HG03175 (cell line): ENCODE data around the gene NT5M.

Experiments used
- ATAC-seq: cut with Tn5 transposase; IDR thresholded peaks from one replicate; pipeline ENCODE4 v1.9.1; 2021; ENCODE audit warnings: mild to moderate bottlenecking, moderate library complexity; ENCODE audit not compliant: unreplicated experiment

NT5M gene

GRCh38 chr17:17388657-17389496 is 85.7 kb downstream of the NT5M start:
- no peak for ATAC-seq

- no peak for ATAC-seq
Observed at GRCh38 chr17:17391668-17392370, 88.6 kb downstream of the NT5M start.

GRCh38 chr17:17393976-17394375 is 90.8 kb downstream of the NT5M start:
- no peak for ATAC-seq

- no peak for ATAC-seq
Observed at GRCh38 chr17:17394494-17394893, 91.3 kb downstream of the NT5M start.

GRCh38 chr17:17395246-17395802 is 92.2 kb downstream of the NT5M start:
- no peak for ATAC-seq

- no peak for ATAC-seq
Observed at GRCh38 chr17:17395885-17396284, 92.7 kb downstream of the NT5M start.
